Testis (tissue), 2 donors: ENCODE measurements around the gene EXOC7.

Source experiments
- POLR2A ChIP-seq: fragments of 450-650 bp; IDR thresholded peaks from one replicate; pipeline ENCODE4 v1.6.1; 2017; ENCODE audit warnings: antibody characterized with exemption, mild to moderate bottlenecking, moderate library complexity
- TF ChIP-seq, protein P1 (sequence below), 3 experiments: fragments of 450-650 bp in 2 of 3; fragments of 200-600 bp in 1 of 3; sonication (generic) in 1 of 3; IDR thresholded peaks; one replicate each; pipeline ENCODE4 v1.5.1; 2016 to 2019; ENCODE audit warnings: antibody characterized with exemption in 3 of 3, mild to moderate bottlenecking in 2 of 3, moderate library complexity in 1 of 3

DNA sequence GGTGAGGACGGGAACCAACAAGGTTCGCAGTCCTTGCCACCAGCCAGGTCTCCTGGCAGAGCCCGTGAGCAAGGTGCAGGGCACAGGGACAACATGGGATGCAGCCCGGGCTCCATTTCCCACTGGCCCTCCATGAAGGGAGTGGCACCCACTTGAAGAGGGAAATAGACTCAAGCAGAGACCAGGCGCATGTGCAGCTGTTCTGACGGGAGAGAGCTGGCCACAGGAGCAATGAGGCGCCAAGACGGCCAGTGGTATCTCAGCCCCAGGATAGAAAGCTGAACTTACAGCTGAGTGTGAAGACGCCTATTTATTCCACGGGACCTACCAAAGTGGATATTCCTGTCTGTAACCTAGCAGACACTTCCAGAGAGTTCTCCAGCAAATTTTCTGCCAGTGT, 45.6 kb upstream of the EXOC7 start:
- TF ChIP-seq, protein P1, sequence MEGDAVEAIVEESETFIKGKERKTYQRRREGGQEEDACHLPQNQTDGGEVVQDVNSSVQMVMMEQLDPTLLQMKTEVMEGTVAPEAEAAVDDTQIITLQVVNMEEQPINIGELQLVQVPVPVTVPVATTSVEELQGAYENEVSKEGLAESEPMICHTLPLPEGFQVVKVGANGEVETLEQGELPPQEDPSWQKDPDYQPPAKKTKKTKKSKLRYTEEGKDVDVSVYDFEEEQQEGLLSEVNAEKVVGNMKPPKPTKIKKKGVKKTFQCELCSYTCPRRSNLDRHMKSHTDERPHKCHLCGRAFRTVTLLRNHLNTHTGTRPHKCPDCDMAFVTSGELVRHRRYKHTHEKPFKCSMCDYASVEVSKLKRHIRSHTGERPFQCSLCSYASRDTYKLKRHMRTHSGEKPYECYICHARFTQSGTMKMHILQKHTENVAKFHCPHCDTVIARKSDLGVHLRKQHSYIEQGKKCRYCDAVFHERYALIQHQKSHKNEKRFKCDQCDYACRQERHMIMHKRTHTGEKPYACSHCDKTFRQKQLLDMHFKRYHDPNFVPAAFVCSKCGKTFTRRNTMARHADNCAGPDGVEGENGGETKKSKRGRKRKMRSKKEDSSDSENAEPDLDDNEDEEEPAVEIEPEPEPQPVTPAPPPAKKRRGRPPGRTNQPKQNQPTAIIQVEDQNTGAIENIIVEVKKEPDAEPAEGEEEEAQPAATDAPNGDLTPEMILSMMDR (IDR thresholded peaks at IDR 0.05): no peak
- TF ChIP-seq POLR2A: no peak
